Tibial nerve (tissue), 3 donors: ENCODE results near the gene SLX9.

Experiments
- CTCF ChIP-seq, 5 experiments: fragments of 200-600 bp in 3 of 5; fragments of 450-650 bp in 2 of 5; sonication (generic) in 3 of 5; IDR thresholded peaks; one replicate each; pipeline ENCODE4 v1.5.1; 2016 to 2019; ENCODE audit warnings: antibody characterized with exemption in 5 of 5, mild to moderate bottlenecking in 3 of 5, moderate library complexity in 2 of 5
- POLR2A ChIP-seq, 2 donors: fragments of 450-650 bp; IDR thresholded peaks; one replicate each; pipeline ENCODE4 v1.6.1; 2017; ENCODE audit warnings: antibody characterized with exemption in 2 of 2, mild to moderate bottlenecking in 2 of 2, moderate library complexity in 2 of 2

- TF ChIP-seq CTCF (IDR thresholded peaks at IDR 0.05) = no peak
- TF ChIP-seq POLR2A (IDR thresholded peaks at IDR 0.05) = no peak
Measured at GRCh38 chr21:44904141-44904923, 35.5 kb upstream of the SLX9 start.
